Measurements from ENCODE around the gene GRM2. TPM values are rescaled to one million over a fixed set of nuclear protein-coding genes. Genes with fewer than 3 reads are reported as not detected.

Gene GRM2
- not detected in 2 replicates for total RNA-seq

DNA sequence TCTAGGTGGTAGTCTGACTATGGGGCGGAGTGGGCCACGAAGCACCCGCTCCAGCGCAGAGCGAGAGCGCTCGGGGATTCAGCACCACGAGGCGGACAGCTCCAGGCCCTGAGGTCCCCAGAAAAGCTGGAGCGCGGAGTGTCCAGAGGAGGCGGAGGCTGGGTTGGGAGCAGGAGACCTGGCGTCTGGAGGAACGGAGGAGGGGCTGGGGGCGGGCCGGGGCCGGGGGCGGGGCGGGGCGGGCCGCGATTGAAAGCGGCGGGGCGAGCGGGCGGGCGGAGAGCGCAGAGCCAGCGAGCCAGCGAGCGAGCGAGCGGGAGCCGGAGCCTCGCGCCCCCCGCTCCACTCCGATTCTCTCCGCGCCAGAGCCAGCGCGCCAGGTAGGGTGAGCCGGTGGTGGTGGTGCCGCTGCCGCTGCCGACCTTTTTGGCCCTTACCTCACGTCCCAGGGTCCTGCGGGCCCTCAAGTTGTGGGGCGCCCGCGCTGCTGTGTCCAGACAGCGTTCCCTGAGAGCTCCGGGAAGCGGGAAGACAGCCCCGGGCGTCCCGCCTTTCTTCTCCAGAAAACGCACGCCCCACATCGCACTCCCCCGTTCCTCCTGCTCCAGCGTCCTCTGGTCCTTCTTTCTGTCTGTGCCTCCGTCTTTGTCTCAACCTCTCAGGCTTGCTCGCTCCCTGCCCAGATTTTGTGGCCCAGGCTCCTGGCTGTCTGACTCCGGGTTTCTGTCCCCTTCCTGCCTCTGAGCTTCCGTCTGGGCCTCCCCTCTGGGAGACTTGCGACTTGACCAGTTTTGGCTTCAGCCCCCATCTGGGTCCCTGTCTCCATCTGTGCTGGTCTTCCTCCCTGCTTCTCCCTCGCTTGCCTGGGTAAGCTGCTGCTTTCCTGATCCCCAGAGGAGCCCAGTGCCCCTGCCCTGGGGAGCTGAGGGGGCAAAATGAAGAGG, at the start of gene GRM2:
Gene GRM2, plus strand, starts transcription at position 281 of the 944 bp plus-strand sequence. CDS start 1,916 bp downstream, outside the sequence.

DNA sequence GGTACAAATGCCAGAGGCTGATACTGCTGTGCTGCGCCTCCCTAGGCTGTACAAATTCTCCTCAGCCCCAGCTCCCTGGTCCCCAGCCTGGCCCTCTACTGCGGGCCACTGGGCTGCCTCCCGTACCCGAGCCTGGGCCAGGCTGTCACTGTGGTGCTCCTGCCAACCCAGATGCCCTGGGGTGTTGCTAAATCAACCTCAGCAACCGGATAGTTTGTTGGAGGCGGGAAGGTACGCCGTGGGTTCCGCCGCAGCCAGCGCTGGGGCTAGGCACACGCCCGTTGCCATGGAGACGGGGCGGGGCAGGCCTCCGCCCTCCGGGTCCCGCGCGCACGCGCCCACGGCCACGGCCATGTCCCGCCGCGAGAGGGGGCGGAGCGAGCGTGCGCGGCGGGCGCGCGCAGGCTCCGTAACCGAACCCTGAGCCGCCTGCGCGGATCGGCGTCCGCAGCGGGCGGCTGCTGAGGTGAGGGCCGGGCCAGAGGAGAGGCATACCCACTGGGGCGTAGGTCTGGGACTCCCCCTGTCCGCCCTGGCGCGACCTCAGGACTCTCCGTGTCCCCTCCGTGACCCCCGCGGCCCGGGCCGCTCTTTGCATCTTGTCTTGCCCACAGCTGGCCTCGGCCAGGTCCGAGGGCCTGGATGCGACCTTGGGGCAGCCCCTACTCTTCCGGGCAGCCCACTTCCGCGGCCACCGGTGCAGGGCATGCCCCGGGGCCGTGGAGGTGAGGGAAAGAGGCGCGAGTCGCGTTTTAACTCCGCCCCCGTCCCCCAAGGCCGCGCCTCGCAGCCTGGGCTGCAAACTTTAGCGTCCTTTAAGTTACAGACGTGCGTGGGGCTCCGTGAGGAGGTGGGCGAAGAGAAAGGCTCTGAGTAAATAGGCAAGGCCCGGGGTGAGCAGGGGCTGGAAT, 35.8 kb upstream of the GRM2 start, which contains the start of gene TEX264:
Gene TEX264, plus strand, starts transcription at position 430 of the 911 bp plus-strand sequence. CDS start 3,053 bp downstream, outside the sequence.

Other genes starting within 250 kb of the GRM2 start
- gene DCAF1, start 207.1 kb upstream of the GRM2 start, total RNA-seq: 11.6 and 13.0 TPM in 2 replicates
- gene RAD54L2, start 168.3 kb upstream of the GRM2 start, total RNA-seq: 7.8 and 11.0 TPM in 2 replicates
- 44.7 and 57.6 TPM in 2 replicates for gene TEX264, start 35.8 kb upstream of the GRM2 start, total RNA-seq
- gene IQCF6, start 72.2 kb downstream of the GRM2 start, total RNA-seq: not detected in 2 replicates
- gene IQCF2, start 154.5 kb downstream of the GRM2 start, total RNA-seq: not detected in 2 replicates
- not detected in 2 replicates for gene IQCF5, start 168.5 kb downstream of the GRM2 start, total RNA-seq
- not detected in 2 replicates for gene IQCF1, start 196.3 kb downstream of the GRM2 start, total RNA-seq
- gene RRP9, start 234.8 kb downstream of the GRM2 start, total RNA-seq: 26.7 and 30.0 TPM in 2 replicates
- gene PARP3, start 235.3 kb downstream of the GRM2 start, total RNA-seq: 3.9 and 4.4 TPM in 2 replicates
- gene GPR62, start 248.3 kb downstream of the GRM2 start, total RNA-seq: 0.23 TPM in 1 of 2 replicates, not detected in the other

All from airway epithelial cell (primary cell).